ENCODE measurements around the gene CADPS.

Gene CADPS

DNA sequence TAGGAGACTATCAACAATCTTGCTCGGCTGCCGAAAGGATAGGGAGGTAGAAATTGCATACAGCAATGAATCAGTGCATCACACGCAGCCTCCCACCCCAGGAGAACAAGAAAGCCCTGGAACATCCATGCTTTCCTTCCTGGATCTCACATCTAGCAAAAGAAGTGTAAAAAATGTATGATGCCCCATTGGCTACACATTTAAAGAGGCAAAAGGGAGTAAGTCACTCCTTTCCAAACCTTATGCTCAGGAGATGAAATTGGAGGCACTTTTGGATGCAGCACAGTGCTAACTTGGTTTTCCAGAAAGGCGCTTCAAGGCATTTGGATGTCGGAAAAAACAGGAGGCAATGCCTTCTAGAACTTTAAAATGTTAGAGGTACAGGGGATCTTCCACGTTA is 469.6 kb downstream of the CADPS start:
- DNase-seq: no peak

DNA sequence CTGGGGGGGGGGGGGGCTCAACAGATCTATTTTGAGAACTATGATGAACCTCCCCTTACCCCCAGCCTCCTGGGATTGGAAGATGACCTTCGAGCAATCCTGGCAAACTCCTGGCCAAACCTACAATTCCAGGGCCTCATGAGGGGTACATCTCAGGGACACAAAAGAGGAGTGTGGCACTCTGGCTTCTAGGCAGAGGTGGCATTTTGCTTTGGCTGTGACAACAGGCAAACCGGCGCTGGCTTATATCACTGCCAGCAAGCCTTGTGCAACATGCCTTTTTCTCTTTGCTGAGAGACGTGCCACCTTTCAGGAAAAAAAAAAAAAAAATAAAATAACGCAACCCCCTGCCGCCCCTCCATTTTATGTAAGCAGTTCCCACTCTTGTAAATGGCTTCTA is 470.1 kb downstream of the CADPS start:
- DNase-seq: no peak

DNA sequence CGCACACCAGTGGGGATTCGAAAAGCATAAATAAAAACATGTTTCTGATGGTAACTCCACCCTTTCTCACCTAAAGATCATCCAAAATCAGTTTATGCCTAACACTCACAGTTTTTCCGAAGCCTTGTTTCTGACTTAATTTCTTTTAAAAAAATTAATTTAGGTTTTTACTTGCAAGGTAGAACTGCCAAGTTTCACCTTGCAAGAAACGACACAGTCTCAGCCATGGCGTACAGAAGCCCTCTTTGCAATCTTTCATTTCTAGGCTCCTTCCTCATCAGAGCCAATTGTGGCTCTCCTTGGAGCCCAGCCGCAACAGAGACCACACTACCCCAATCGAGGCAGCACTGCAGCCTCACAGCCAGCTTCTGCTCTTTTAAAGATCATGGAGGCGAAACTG is 470.9 kb downstream of the CADPS start:
- no peak for DNase-seq

DNA sequence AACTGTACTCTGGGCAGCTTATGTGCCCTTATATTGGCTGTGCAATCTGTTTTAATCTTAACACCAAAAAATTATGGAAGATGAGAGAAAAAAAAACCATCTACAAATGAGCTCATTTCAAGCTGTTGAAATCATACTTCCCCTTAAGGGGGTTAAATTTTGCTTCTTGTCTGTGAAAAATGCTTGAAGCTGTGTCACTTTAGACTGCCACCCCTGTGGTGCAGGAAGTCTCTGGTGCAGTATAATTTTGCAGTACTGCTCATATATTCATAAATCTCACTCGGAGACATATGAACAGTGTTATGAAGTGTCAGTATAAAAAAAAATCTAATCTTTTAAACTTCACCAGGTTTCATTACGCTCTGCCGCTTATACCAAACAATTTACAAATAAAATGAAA is 471.5 kb downstream of the CADPS start:
- no peak for DNase-seq

DNA sequence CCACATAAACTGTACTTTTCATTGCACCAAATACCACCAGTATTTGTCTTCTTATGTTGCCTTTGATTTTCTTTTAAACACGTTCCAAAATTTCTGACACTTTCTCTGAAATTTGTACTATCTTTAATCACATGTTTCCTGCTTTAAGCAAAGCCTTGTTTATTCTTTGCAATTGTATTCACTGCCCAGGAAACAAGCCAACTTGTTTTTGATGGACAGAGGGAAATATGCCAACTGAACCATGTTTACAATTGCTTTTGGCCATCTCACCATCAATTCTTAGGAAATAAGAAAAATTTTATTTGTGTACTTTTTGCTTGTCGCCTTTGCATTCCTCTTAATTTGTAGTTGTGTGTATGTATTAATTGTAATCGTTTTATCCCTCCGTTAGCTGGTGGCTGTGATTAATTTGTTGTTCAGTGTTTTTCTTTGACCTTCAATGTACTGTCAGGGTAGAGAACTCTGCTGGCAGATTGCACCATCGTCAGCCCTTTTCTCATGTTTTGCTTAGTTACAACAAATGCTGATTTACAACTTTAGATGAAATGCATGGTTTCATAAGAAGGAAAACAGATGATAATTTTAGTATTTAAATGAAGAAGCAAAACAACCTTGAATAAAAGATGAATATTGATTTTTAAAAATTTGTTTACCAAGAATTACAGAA is 482.5 kb downstream of the CADPS start:
- DNase-seq: no peak

DNA sequence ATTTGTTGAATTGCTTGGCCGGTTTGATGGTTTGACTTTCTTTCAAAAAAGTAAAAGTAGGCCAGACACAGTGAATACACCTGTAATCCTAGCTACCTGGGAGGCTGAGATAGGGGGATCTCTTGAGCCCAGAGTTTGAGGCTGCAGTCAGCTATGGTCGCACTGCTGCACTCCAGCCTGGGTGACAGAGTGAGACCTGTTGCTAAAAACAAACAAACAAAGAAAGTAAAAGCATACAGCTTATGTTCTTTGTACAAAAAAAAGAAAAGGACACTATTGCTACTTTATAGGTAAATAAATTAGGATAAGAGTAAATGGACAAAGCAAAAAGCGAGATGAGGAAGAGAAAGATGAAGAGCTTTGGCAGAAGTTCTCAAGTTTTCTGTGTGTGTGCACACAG is 488.0 kb downstream of the CADPS start:
- no peak for DNase-seq

DNA sequence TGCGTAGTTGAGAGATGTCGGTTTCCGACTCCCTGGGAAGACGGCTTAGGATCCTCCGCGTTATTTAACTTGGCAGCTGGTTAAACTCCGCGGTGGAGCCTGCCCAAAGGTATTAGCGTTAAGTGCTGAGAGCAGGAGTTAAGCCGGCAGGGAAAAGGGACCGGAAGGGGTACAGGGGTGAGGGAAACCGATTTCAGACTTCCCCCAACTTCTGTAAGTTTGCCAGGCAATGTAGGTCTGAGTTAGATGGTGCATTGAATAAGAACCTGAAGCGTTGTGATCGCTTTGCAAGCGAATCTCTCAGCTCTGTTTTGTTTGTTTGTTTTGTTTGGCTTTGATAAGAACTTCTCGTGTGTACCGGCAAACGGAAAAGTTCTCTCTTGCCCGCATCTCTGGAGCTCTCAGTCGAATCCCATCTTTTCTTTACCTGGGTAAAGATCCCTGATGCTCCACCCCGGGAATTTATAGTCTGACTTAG is 495.9 kb downstream of the CADPS start:
- no peak for DNase-seq

DNA sequence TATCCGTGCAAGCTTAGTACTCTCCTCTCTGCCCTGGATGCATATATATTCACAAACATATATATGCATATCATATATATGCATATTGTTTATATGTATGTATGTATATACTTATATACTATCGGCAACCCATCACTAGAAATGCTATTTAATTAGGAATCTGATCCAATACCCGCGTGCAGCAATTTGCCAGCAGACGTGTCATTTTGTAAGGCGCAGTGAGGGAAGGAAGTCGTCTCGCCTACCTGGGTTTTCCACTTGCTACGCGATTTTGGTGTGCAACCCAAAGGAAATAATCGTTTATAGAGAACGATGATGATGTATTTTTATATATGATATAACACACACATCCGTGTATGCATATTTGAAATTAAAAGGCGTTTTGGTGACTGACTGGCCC is 496.3 kb downstream of the CADPS start:
- DNase-seq: no peak

DNA sequence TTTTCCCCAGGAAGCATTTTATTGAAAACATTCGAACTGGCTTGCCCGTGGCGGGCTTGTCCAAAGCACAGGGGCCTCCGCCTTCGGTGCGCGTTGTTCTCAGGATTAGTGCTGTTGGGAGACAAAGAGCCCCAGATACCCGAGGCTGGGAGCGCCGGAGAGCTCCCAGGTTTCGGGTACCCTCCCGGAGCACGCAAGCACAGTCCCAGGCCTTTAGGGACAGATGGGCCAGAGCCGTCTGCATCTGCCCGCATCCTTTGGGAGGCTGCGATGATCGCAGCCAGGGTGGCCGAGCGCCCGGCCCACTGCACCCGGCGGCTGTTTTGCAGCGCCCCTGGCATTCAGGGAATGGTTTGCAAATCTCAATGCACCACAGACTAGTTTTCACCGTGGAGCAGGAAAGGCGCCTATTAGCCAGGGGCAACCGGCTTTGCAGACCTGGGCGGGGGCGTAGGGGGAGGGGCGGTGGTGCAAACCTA is 496.9 kb downstream of the CADPS start:
- DNase-seq: no peak

DNA sequence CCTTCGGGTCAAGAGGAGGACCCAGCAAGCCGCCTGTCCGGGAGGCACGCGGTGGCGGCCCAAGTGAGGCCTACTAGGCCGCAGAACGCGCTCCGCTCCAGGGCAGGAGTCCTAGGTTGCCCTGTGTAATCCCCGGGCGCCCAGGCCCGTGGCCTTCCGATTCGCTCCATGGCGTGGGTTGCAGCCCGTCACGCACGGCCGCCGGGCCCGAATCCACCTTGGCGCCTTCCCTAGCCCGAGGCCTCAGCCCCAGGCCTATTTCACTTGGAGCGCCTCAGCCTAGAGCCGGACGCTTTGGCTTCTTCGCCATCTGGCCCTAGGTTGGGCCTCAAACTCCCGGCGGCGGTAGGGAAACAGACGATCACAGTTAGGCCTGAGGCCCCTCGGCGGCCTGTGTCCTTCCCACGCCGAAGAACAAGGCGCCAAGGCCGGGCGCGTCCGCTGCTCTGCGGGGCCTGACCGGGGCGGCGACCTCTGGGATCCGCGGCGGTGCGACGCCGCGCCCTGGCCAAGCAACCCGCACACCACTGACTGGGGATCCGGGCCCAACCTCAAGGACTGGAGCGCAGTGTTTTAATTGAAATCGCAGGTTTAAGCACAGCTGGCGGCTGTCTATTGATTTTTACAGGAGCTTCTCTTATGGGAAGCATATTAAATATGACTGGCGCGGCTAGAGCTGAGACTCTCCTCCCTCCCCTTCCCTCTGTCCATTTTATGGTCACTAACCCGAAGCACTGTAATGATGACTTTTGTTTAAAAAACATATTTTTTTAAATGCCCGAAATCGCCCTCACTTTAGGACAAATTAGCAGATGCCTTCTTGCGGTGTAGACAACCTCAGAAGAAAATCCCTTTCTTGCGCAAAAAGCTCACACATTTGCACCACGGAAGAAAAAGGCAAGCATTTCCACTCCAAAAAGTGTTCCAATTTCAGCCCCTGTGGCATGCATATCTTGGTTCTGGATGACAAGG is 498.0 kb downstream of the CADPS start:
- DNase-seq: no peak

DNA sequence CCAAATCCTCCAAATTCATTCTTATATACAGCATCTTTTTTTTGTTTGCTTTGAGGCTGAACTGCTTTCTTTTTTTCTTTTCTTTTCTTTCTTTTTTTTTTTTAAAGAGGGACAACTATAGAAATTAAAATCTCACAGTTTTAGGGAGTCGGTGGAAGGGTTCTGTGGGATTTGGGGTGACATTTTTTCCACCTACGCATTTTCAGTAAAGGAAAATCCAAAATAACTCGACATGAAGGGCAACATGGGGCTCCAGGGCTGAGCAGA is 498.8 kb downstream of the CADPS start:
- DNase-seq: no peak

DNA sequence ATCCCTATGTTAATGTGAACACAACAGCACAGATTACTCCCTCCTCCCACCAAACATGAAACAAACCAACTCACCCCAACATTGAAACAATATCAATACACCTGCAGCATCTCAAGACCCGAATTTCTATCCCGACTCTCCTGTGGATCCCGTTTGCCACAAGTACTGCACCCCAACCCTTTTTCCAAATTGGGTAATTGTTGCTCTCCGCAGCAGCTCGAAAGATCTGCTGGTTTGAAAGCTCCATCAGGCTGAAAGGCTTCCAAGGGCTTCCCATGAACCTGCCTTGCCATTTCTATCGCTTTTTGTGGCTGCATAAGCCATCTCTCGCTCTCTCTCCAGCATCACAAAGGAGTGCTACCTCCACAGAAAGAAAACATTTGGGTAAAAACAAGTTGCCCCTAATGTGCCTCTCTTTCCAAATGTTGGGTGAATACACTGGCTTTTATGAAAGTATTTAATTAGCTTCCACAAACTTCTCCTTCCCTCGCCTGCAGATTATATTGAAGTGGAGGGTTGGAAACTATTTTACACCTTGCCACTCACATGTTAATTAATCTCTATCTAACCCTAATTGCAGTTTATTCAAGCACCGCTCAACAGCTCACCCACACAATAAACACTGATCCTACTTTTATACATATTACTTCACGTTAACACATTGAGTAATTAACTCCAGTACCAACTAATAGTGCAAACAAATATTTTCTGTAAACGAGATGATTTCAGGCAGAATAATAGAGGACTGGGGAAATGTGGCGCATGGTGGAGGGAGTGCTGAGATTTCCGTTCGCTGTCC is 499.4 kb downstream of the CADPS start:
- DNase-seq: no peak

DNA sequence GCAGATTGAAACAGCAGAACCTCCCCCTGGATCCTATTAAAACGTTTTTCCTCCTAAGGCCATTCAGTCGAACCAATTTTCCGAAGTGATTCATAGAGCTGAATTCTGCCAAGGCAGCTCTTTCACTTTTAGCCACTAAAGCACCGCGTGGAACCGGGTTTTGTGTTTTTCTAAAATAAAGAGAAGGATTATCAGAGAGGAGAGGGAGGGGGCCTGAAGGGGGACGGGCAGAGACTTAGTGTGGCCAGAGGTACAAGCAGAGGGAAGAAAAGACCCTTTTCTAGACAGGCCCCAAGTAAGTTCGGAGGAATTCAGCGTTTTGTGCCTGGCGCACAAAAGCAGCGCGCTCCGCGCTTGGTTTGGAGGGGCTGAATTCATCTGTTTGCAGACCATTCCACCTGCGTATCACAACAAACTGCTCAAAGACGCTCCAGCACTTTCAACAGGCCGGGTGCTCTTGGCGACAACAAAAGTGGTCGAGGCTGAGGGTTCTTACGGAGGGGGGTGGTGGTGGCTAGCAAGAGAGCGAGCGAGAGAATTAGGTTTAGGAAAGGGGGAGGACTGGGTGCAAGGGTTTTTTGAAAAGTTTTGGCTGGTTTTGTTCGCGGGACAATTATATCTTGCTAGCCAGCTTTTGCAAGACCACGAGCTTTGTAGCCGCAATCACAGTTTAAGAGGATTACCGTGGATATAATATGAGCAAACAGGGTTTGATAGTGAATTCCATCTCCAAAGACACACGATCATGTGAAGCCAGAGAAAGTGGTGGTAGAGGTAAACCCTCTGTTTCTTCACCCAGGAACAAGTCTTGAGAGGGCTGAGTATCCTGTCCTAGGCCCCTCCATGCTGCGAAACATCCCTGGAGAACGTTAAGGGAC is 500.6 kb downstream of the CADPS start:
- no peak for DNase-seq

DNA sequence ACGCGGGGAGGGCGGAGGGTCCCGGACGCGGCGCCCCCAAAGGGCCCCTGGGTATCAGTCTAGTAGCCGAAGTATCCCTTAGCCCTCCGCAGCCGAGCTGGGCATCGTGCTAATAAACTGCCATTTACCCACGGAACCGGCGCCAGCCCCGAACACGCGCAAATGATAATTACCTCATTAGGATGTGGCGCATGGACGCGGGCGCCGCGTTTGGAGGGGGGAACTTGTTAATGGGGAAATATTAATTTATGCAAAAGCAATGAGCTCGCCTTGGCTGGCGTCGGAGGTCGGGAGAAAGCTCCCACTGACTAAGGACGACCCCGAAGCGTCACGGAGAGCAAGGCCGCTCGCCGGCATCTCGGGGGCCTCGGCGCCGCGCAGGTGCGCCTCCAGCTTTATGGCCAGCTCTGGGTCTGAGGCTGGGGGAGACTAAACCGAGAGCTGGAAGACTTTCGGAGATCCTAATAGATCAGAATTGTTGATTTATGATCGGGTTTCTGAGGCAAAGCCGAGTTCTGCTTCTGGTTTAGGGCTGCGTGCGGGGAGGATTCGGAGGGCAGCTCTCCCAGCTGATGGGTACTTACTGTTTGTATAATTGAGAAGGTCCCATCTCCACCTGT is 501.4 kb downstream of the CADPS start:
- DNase-seq: no peak

DNA sequence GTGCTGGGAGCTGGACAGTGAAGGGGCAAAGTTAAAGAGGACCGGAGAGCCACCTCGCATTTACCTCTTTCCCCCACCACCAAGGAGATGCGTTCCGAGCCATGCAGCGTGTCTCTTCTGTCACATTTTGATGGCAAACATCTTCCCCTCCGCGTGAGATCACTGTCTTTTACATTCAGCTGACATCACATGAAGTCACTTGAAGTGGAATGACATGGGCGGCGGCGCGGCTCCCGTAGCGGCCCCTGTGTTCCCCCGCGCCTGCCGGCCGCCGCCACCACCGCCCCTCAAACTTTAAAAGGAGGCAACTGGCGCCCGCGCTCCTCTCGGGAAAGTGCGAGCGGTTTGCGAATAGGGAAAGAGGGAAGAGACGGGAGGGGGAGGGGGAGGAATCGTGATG is 502.0 kb downstream of the CADPS start, which contains the start of gene FEZF2:
Gene FEZF2, minus strand, starts transcription at position 336 of the 400 bp plus-strand sequence. CDS start 682 bp downstream, outside the sequence.
- DNase-seq: no peak

DNA sequence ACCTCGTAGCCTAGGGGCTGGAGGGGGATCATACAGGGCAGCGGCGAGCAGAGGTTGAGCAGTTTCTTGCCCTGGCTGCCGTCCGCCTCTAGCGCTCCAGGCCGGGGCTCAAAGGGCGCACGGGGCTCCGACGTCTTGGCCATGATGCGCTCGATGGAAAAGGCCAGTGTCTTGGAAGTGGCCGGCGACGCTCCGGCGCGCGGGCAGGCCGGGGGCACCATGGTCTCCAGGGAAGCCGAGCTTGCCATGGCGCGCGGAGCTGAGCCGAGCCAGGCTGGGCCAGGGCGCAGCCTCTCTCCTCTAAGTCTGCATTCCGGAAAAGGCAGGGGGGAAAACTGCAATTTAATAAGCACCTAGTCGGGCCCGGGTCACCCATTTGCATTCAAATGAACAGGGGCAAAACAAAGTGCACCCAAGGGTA is 502.6 kb downstream of the CADPS start:
- DNase-seq: no peak

DNA sequence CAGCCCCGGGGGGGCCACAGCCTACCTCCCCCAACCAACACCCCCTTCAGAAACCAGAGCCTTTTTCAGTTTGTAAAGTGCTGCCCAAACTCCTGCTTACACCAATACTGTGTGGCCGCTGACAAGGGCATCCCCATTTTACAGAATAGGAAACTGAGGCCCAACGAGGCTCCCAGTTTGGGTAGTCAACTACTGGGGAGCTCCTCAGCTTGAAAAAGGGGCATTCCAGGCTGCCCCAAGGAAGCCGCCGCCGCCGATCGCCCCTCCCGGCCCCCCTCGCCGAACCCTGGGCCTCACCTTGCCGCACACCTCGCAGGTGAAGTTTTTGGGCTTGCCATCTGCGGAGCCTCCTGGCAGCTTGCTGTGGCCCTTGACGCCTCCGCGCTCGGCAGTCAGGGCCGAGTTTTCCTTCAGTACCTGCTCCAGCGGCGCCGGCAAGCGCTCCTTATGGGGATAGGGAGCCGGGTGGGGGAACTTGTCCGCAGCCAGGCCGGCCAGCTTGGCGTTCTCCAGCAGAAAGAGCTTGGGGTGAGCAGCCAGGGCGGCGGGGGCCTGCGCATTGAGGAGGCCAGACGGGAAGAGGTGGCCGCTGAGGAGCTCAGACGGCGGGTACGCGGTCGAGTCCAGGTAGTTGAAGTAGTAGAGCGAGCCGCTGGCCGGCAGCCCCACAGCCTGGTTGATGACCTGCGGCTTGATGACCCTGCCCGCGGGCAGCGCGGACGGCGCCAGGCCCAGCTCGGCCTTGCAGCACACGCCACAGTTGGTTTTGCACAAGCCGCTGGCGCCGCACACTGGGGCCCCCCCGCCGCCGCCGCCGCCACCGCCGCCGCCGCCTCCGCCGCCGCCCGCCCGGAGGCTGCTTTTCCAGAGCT is 503.3 kb downstream of the CADPS start:
- no peak for DNase-seq

DNA sequence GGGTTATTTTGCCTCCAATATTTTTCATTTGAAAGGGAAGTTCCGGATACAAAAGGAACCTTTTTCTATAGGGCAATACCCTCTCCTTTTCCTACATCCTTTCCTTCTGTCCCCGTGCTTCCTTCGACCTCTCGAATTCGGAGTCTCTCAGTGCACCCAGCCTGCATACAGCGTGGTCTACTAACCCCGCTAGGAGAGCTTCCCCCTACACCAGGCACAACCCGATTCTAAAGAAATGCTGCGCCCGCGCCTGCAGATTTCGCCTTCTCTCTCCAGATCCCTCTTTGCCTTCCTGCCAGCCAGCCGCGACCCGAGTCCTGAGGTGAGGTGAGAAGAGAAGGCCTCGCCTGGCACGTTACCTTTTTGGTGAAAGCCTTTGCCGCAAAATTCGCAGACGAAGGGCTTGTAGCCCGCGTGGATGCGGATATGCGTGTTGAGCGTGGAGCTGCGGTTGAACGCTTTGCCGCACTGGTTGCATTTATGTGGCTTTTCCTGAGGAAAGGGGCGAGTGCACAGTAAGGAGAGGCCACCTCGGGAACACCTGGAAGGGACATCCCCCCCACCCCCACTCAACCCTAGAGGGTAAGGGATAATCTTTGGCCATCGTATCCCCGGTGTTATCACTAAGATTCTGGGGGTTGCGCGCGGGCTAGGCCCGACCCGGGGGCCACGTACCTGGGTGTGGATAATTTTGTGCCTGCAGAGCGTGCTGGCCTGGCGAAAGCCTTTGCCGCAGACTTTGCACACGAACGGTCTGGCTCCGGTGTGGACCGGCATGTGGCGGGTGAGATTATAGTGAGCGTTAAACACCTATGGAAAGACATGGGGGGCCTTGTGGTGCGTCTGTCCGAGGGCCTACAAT is 504.1 kb downstream of the CADPS start:
- no peak for DNase-seq

DNA sequence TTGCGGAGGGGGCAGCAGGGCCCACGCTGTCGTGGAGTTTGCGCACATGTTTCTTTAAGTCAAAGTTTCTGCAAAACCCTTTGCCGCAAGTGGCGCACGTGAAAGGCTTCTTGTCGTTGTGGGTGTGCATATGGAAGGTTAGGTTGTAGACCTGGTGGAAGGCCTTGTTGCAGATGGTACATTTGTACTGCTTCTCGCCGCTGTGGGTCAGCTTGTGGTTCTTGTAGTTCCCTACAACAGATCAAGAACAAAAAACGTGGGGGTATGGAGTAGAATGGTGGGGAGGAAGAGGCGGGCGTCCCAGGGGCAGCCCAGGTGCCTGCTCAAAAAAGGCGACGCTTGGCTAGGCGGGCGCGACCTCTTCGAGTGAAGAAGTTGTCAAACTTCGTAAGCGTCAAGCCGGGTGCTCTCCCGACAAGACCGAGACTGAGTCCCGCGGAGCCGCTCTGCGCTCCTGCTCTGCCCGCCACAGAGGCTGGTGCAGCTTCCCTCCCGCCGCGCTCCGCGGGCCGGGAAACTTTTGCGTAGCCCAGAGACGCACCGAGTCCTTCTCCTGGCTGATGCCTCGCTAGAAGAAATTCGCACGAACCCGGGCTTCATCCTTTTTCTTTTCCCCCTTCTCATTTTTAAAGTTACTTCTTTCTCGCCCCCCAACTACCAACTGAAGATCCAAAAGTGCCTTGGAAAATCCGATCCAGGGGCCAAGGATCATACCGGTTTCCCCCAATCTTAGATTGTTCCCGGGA is 504.9 kb downstream of the CADPS start:
- no peak for DNase-seq
